A673 (cell line): ENCODE data around the gene FHL5. TPM values are rescaled to one million over a fixed set of nuclear protein-coding genes. Genes with fewer than 3 reads are reported as not detected.

ENCODE experiments used
- BruUV-seq: library from RNA; stranded (reverse); fragments of 400-500 nt; replicated peaks from 2 replicates; lab custom pipeline; 2021; lab: Mats Ljungman, UMichigan
- CTCF ChIA-PET: fragments of 300-600 bp; sonication (Branson Sonifier 250); formaldehyde crosslinking; loops from one replicate; lab custom pipeline; 2022; ENCODE audit warnings: antibody characterized with exemption; lab: Charles Lee
- POLR2A ChIA-PET: fragments of 300-600 bp; sonication (Branson Sonifier 250); formaldehyde crosslinking; loops from one replicate; lab custom pipeline; 2022; ENCODE audit warnings: antibody characterized with exemption; ENCODE audit not compliant: low non-redundant PET; lab: Charles Lee
- DNase-seq: peaks from one replicate; pipeline ENCODE4 v3.0.0-alpha.2; 2015; ENCODE audit warnings: low spot score
- H3K27ac ChIP-seq: fragments of 200-600 bp; sonication (generic); 2 replicates; pipeline ENCODE4 v1.5.1; 2016; ENCODE audit warnings: mixed run types, low read depth, mild to moderate bottlenecking, mixed read lengths, antibody characterized with exemption, low read length; ENCODE audit not compliant: poor library complexity, severe bottlenecking
- H3K27me3 ChIP-seq: fragments of 200-600 bp; sonication (generic); replicated peaks from 2 replicates; pipeline ENCODE4 v1.6.1; 2017; ENCODE audit warnings: mixed run types, low read depth, mild to moderate bottlenecking, mixed read lengths, antibody characterized with exemption, low read length; ENCODE audit not compliant: insufficient read depth, poor library complexity
- H3K36me3 ChIP-seq: fragments of 200-600 bp; sonication (generic); 2 replicates; pipeline ENCODE4 v1.6.1; 2016; ENCODE audit warnings: mixed run types, mild to moderate bottlenecking, mixed read lengths, antibody characterized with exemption, low read length; ENCODE audit not compliant: insufficient read depth, poor library complexity, severe bottlenecking
- H3K4me1 ChIP-seq: fragments of 200-600 bp; sonication (generic); 2 replicates; pipeline ENCODE4 v1.6.1; 2017; ENCODE audit warnings: mixed run types, mild to moderate bottlenecking, mixed read lengths, antibody characterized with exemption, low read length; ENCODE audit not compliant: insufficient read depth, poor library complexity, severe bottlenecking
- H3K4me3 ChIP-seq: fragments of 200-600 bp; sonication (generic); 2 replicates; pipeline ENCODE4 v1.5.1; 2016; ENCODE audit warnings: low read depth, mixed run types, mild to moderate bottlenecking, mixed read lengths, low read length; ENCODE audit not compliant: poor library complexity, severe bottlenecking
- H3K9me3 ChIP-seq: fragments of 200-600 bp; sonication (generic); 2 replicates; pipeline ENCODE4 v1.6.1; 2016; ENCODE audit warnings: mixed run types, low read depth, mild to moderate bottlenecking, mixed read lengths, antibody characterized with exemption, low read length; ENCODE audit not compliant: poor library complexity, severe bottlenecking
- EZH2 ChIP-seq: fragments of 200-600 bp; sonication (generic); IDR thresholded peaks from 2 replicates; pipeline ENCODE4 v1.6.1; 2017; ENCODE audit warnings: borderline replicate concordance, low read depth, mild to moderate bottlenecking, mixed read lengths, antibody characterized with exemption, low read length; ENCODE audit not compliant: poor library complexity, severe bottlenecking
- intact Hi-C: fragments of 100-400 bp; cut with micrococcal nuclease; formaldehyde crosslinking; loops from one replicate; pipeline ENCODE4 v1.10.0; 2022; ENCODE audit not compliant: unreplicated experiment
- total RNA-seq: library from RNA; stranded (reverse); gene quantifications from 2 replicates; pipeline ENCODE4 v1.2.3, GENCODE V29; 2021
- TF ChIP-seq, protein P1 (sequence below): fragments of 300-800, 200-600 bp; sonication (generic); conservative IDR thresholded peaks from 2 replicates; pipeline ENCODE4 v1.5.1; 2017; ENCODE audit warnings: low read depth, mild to moderate bottlenecking, antibody characterized with exemption, low read length, moderate library complexity, mixed read lengths

The FHL5 gene
- total RNA-seq, 1 experiment from 2014 or later = 0.84 TPM

DNA sequence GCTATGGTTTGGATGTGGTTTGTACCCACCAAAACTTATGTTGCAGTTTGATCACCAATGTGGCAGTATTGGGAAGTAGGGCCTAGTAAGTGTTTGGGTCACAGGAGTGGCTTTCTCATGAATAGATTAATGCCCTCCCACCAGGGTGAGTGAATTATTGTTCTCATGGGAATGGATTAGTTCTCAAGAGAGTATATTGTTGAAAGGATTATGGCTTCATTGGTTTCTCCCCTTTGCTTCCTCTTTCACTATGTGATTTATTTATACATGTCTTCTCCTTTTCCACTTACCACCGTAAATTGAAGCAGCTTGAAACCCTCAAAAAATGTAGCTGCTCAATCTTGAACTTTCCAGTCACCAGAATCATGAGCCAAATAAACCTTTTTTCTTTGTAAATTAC lies 30.5 kb upstream of the FHL5 start:
- no TSS peak for BruUV-seq
- no peaks in the 10 kb centered on the region for H3K27me3 ChIP-seq
- peak; percentile 59 for DNase-seq
- peaks cover 4% of the 10 kb centered on the region for H3K9me3 ChIP-seq
- H3K4me1 ChIP-seq = no peaks in the 10 kb centered on the region
- CTCF ChIA-PET = no interaction called here
- POLR2A ChIA-PET = no interaction called here
- H3K4me3 ChIP-seq = no peak overlapping the region
- TF ChIP-seq EZH2 = no peak
- TF ChIP-seq, protein P1, sequence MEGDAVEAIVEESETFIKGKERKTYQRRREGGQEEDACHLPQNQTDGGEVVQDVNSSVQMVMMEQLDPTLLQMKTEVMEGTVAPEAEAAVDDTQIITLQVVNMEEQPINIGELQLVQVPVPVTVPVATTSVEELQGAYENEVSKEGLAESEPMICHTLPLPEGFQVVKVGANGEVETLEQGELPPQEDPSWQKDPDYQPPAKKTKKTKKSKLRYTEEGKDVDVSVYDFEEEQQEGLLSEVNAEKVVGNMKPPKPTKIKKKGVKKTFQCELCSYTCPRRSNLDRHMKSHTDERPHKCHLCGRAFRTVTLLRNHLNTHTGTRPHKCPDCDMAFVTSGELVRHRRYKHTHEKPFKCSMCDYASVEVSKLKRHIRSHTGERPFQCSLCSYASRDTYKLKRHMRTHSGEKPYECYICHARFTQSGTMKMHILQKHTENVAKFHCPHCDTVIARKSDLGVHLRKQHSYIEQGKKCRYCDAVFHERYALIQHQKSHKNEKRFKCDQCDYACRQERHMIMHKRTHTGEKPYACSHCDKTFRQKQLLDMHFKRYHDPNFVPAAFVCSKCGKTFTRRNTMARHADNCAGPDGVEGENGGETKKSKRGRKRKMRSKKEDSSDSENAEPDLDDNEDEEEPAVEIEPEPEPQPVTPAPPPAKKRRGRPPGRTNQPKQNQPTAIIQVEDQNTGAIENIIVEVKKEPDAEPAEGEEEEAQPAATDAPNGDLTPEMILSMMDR = no peak
- peaks cover 69% of the 10 kb centered on the region for H3K36me3 ChIP-seq
- no peak overlapping the region for H3K27ac ChIP-seq
- intact Hi-C loops = no loop called here

DNA sequence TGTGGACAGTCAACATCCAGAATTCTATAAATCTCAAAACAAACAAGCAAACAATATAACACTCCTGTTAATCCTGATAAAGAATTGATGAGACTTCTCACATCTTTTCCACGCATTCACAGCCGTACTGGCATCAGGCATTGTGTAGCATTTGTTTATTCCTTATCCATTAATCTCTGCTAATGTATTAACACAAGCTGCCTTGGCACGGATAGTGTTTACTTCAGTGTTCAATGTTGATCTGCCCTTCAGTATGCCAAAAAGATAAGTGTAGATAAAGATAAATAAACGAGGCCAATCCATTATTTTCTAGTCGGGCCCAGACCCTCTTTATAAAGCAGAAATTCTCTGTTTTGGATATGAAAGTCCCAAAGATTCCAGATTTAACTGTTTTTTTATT lies 25.2 kb upstream of the FHL5 start:
- Histone ChIP-seq H3K27ac (no peak overlapping the region), H3K36me3 (peaks cover 52% of the 10 kb centered on the region), H3K4me3 (no peak overlapping the region), H3K9me3 (no peaks in the 10 kb centered on the region), H3K4me1 (no peaks in the 10 kb centered on the region), H3K27me3 (no peaks in the 10 kb centered on the region)
- POLR2A ChIA-PET = no interaction called here
- TF ChIP-seq, protein P1 = no peak
- no peak for TF ChIP-seq EZH2
- DNase-seq = no peak
- CTCF ChIA-PET = no interaction called here
- no TSS peak for BruUV-seq
- intact Hi-C loops = no loop called here

DNA sequence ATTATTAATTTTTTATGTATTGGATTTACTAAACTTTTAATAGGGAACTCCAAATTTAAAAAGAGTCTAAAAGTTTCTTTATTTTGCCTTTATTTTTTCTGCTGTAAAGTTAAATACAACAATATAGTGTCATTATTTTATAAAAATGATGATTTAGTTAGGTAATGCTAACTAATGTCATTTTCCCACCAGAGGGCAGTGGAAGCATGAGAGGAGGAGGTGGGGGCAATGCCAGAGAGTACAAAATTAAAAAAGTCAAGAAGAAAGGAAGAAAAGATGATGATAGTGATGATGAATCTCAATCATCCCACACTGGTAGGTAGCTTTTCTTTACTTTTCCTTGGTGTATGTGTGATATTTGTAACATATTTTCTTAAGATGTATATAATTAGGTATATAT lies 20.2 kb upstream of the FHL5 start:
- no TSS peak for BruUV-seq
- Histone ChIP-seq H3K27me3 (no peaks in the 10 kb centered on the region), H3K36me3 (peaks cover 72% of the 10 kb centered on the region), H3K4me1 (no peaks in the 10 kb centered on the region), H3K4me3 (no peak overlapping the region), H3K9me3 (no peaks in the 10 kb centered on the region), H3K27ac (no peak overlapping the region)
- TF ChIP-seq EZH2 = no peak
- TF ChIP-seq, protein P1 = peak; percentile 60
- ChIA-PET CTCF (no interaction called here), POLR2A (no interaction called here)
- intact Hi-C loops = loop anchor here (2.0 to 5.0 kb wide), 2 partner anchors 356 to 520 kb away; no protein-coding TSS in a partner anchor
- peak; percentile 39 for DNase-seq
